ENCODE measurements around the gene DTNA. TPM values are rescaled to one million over a fixed set of nuclear protein-coding genes. Genes with fewer than 3 reads are reported as not detected.

DTNA gene
- total RNA-seq, 1 experiment from 2014 or later: not detected

GRCh38 chr18:34886177-34886576 is 176.1 kb downstream of the DTNA start:
- intact Hi-C loops (cut with micrococcal nuclease): no loop called here
- no peaks in the 10 kb centered on the region for H3K4me1 Mint-ChIP-seq (ENCODE audit: insufficient read depth, unreplicated experiment)
- H3K27me3 Mint-ChIP-seq (ENCODE audit: insufficient read depth, unreplicated experiment): no peaks in the 10 kb centered on the region
- DNase-seq (ENCODE audit: unreplicated experiment): no peak
- TF ChIP-seq CTCF (IDR thresholded peaks at IDR 0.05; ENCODE audit: unreplicated experiment): no peak
- POLR2A ChIA-PET: no interaction called here
- CTCF ChIA-PET: interaction anchor here (0.6 to 0.8 kb wide), 3 partner anchors 239 to 257 kb away, joined by 3 read pairs; no protein-coding TSS in a partner anchor
- peaks cover 6% of the 10 kb centered on the region for H3K36me3 Mint-ChIP-seq (ENCODE audit: insufficient read depth, unreplicated experiment)
- no peak overlapping the region for H3K4me3 Mint-ChIP-seq (ENCODE audit: unreplicated experiment)
- no TSS peak for BruUV-seq (replicated peaks)
- no peak overlapping the region for H3K27ac Mint-ChIP-seq (ENCODE audit: low read depth, unreplicated experiment)
- no peaks in the 10 kb centered on the region for H3K9me3 Mint-ChIP-seq (ENCODE audit: unreplicated experiment)

GRCh38 chr18:34887881-34888580 is 177.9 kb downstream of the DTNA start:
- intact Hi-C loops (cut with micrococcal nuclease): no loop called here
- H3K36me3 Mint-ChIP-seq (ENCODE audit: insufficient read depth, unreplicated experiment): peaks cover 6% of the 10 kb centered on the region
- TF ChIP-seq CTCF (IDR thresholded peaks at IDR 0.05; ENCODE audit: unreplicated experiment): no peak
- H3K27ac Mint-ChIP-seq (ENCODE audit: low read depth, unreplicated experiment): no peak overlapping the region
- ChIA-PET CTCF (interaction anchor here (0.7 to 0.9 kb wide), 3 partner anchors 22 to 254 kb away, joined by 3 to 4 read pairs (median 3); no protein-coding TSS in a partner anchor), POLR2A (interaction anchor here (0.9 kb wide), 1 partner anchor 23 kb away, joined by 3 read pairs; no protein-coding TSS in a partner anchor)
- H3K4me3 Mint-ChIP-seq (ENCODE audit: unreplicated experiment): no peak overlapping the region
- no peaks in the 10 kb centered on the region for H3K27me3 Mint-ChIP-seq (ENCODE audit: insufficient read depth, unreplicated experiment)
- BruUV-seq (replicated peaks): no TSS peak
- H3K9me3 Mint-ChIP-seq (ENCODE audit: unreplicated experiment): no peaks in the 10 kb centered on the region
- no peak for DNase-seq (ENCODE audit: unreplicated experiment)
- no peaks in the 10 kb centered on the region for H3K4me1 Mint-ChIP-seq (ENCODE audit: insufficient read depth, unreplicated experiment)

GRCh38 chr18:34890486-34891085 is 180.5 kb downstream of the DTNA start:
- no TSS peak for BruUV-seq (replicated peaks)
- H3K4me1 Mint-ChIP-seq (ENCODE audit: insufficient read depth, unreplicated experiment): no peaks in the 10 kb centered on the region
- ChIA-PET POLR2A (no interaction called here), CTCF (interaction anchor here (0.6 kb wide), 1 partner anchor 23 kb away, joined by 3 read pairs; no protein-coding TSS in a partner anchor)
- no peaks in the 10 kb centered on the region for H3K36me3 Mint-ChIP-seq (ENCODE audit: insufficient read depth, unreplicated experiment)
- peaks cover under 1% of the 10 kb centered on the region for H3K27me3 Mint-ChIP-seq (ENCODE audit: insufficient read depth, unreplicated experiment)
- no peak for DNase-seq (ENCODE audit: unreplicated experiment)
- no peak overlapping the region for H3K27ac Mint-ChIP-seq (ENCODE audit: low read depth, unreplicated experiment)
- intact Hi-C loops (cut with micrococcal nuclease): no loop called here
- peaks cover 8% of the 10 kb centered on the region for H3K9me3 Mint-ChIP-seq (ENCODE audit: unreplicated experiment)
- TF ChIP-seq CTCF (IDR thresholded peaks at IDR 0.05; ENCODE audit: unreplicated experiment): no peak
- no peak overlapping the region for H3K4me3 Mint-ChIP-seq (ENCODE audit: unreplicated experiment)

- H3K27ac Mint-ChIP-seq (ENCODE audit: low read depth, unreplicated experiment): no peak overlapping the region
- peaks cover 15% of the 10 kb centered on the region for H3K9me3 Mint-ChIP-seq (ENCODE audit: unreplicated experiment)
- no peak for TF ChIP-seq CTCF (IDR thresholded peaks at IDR 0.05; ENCODE audit: unreplicated experiment)
- POLR2A ChIA-PET: no interaction called here
- no peaks in the 10 kb centered on the region for H3K4me1 Mint-ChIP-seq (ENCODE audit: insufficient read depth, unreplicated experiment)
- no peak for DNase-seq (ENCODE audit: unreplicated experiment)
- H3K4me3 Mint-ChIP-seq (ENCODE audit: unreplicated experiment): no peak overlapping the region
- intact Hi-C loops (cut with micrococcal nuclease): no loop called here
- H3K36me3 Mint-ChIP-seq (ENCODE audit: insufficient read depth, unreplicated experiment): no peaks in the 10 kb centered on the region
- H3K27me3 Mint-ChIP-seq (ENCODE audit: insufficient read depth, unreplicated experiment): peaks cover 9% of the 10 kb centered on the region
- no TSS peak for BruUV-seq (replicated peaks)
- CTCF ChIA-PET: interaction anchor here (0.6 to 1.0 kb wide), 2 partner anchors 9 to 24 kb away, joined by 3 to 6 read pairs; no protein-coding TSS in a partner anchor
Measured at GRCh38 chr18:34892379-34892778, 182.3 kb downstream of the DTNA start.
